GM12878 (cell line): ENCODE measurements around the gene CHST15. TPM values are rescaled to one million over a fixed set of nuclear protein-coding genes. Genes with fewer than 3 reads are reported as not detected.

Experiments
- ATAC-seq: fragments of 200-7000 bp; cut with Tn5 transposase; 3 replicates; pipeline ENCODE4 v1.9.1; 2020; ENCODE audit warnings: mild to moderate bottlenecking, moderate library complexity
- BruUV-seq: library from RNA; stranded (reverse); fragments of 400-500 nt; replicated peaks from 2 replicates; lab custom pipeline; 2021; lab: Mats Ljungman, UMichigan
- CTCF ChIA-PET: fragments of 300-600 bp; sonication (Branson Sonifier 250); formaldehyde crosslinking; extraction: SDS; loops from one replicate; lab custom pipeline; 2021; ENCODE audit warnings: inconsistent platforms; lab: Yijun Ruan, JAX
- POLR2A ChIA-PET: fragments of 350-600 bp; formaldehyde crosslinking; extraction: SDS; loops from one replicate; lab custom pipeline; 2021; ENCODE audit warnings: inconsistent platforms; lab: Charles Lee
- RAD21 ChIA-PET: fragments of 300-600 bp; sonication (Branson Sonifier 250); formaldehyde crosslinking; loops from one replicate; lab custom pipeline; 2023; ENCODE audit warnings: antibody characterized with exemption; ENCODE audit not compliant: unreplicated experiment; lab: Charles Lee
- SMC1A ChIA-PET: fragments of 300-600 bp; sonication (Branson Sonifier 250); formaldehyde crosslinking; loops from one replicate; lab custom pipeline; 2023; ENCODE audit not compliant: unreplicated experiment, uncharacterized antibody; lab: Charles Lee
- DNase-seq: peaks from one replicate; pipeline ENCODE4 v3.0.0-alpha.2; 2011; ENCODE audit warnings: low read depth, low spot score
- FAIRE-seq: peaks from 3 replicates; lab custom pipeline; 2011; peaks lifted over from hg19 to GRCh38; lab: Jason Lieb, UNC
- H2AFZ ChIP-seq: 2 replicates; pipeline ENCODE4 v1.6.0; 2011; ENCODE audit warnings: low read depth, low read length, control low read depth; ENCODE audit not compliant: control insufficient read depth
- H3K27ac ChIP-seq: 2 replicates; pipeline ENCODE4 v1.5.1; 2011; ENCODE audit warnings: control low read depth; ENCODE audit not compliant: control insufficient read depth, insufficient read depth
- H3K27me3 ChIP-seq, 2 experiments: replicated peaks in 1 of 2; 2 replicates each; pipeline versions ENCODE4 v1.6.0 to v1.6.1; 2011; ENCODE audit warnings: low read length in 1 of 2; ENCODE audit not compliant: control insufficient read depth in 2 of 2, insufficient read depth in 2 of 2
- H3K36me3 ChIP-seq, 2 experiments: 2 replicates each; pipeline ENCODE4 v1.5.1; 2011; ENCODE audit warnings: low read length in 1 of 2; ENCODE audit not compliant: control insufficient read depth in 2 of 2, insufficient read depth in 2 of 2
- H3K4me1 ChIP-seq: 2 replicates; pipeline ENCODE4 v1.6.1; 2011; ENCODE audit warnings: mild to moderate bottlenecking, low read length, moderate library complexity, mixed read lengths; ENCODE audit not compliant: control insufficient read depth, insufficient read depth
- H3K4me2 ChIP-seq: 2 replicates; pipeline ENCODE4 v1.6.0; 2011; ENCODE audit warnings: control low read depth; ENCODE audit not compliant: control insufficient read depth, insufficient read depth
- H3K4me3 ChIP-seq: fragments of 200-600 bp; sonication (generic); 2 replicates; pipeline ENCODE4 v1.5.1; 2016
- H3K79me2 ChIP-seq: 2 replicates; pipeline ENCODE4 v1.6.0; 2011; ENCODE audit warnings: low read length; ENCODE audit not compliant: control insufficient read depth, insufficient read depth
- H3K9ac ChIP-seq: 2 replicates; pipeline ENCODE4 v1.8.0; 2011; ENCODE audit warnings: low read length, control low read depth, mixed read lengths; ENCODE audit not compliant: control insufficient read depth, insufficient read depth
- H3K9me3 ChIP-seq: replicated peaks from 3 replicates; pipeline ENCODE4 v1.5.1; 2011; ENCODE audit warnings: mild to moderate bottlenecking, low read length; ENCODE audit not compliant: control insufficient read depth, insufficient read depth
- H4K20me1 ChIP-seq: 2 replicates; pipeline ENCODE4 v1.6.0; 2011; ENCODE audit not compliant: control insufficient read depth, insufficient read depth
- EGR1 ChIP-seq, 2 experiments: IDR thresholded peaks; 1 replicate in 1 of 2; 2 replicates in 1 of 2; pipeline ENCODE4 v1.6.1; 2011 to 2012; ENCODE audit warnings: low read depth in 2 of 2, low read length in 2 of 2, borderline replicate concordance in 1 of 2, mild to moderate bottlenecking in 1 of 2, moderate library complexity in 1 of 2
- ETV6 ChIP-seq, 2 experiments: fragments of 450-650 bp in 1 of 2; IDR thresholded peaks in 1 of 2; conservative IDR thresholded peaks in 1 of 2; 2 replicates each; pipeline ENCODE4 v1.6.1; 2014; ENCODE audit warnings: antibody characterized with exemption in 1 of 2, borderline replicate concordance in 1 of 2, low read depth in 1 of 2, mild to moderate bottlenecking in 1 of 2, moderate library complexity in 1 of 2
- HDAC6 ChIP-seq: fragments of 200-600 bp; sonication (generic); IDR thresholded peaks from one replicate; pipeline ENCODE4 v1.8.0; 2017; ENCODE audit warnings: antibody characterized with exemption; ENCODE audit not compliant: unreplicated experiment
- HDGF ChIP-seq: fragments of 450-650 bp; IDR thresholded peaks from 2 replicates; pipeline ENCODE4 v1.6.1; 2016; ENCODE audit warnings: antibody characterized with exemption
- KLF5 ChIP-seq: fragments of 450-650 bp; IDR thresholded peaks from 2 replicates; pipeline ENCODE4 v1.6.1; 2014; ENCODE audit warnings: mild to moderate bottlenecking; ENCODE audit not compliant: partially characterized antibody
- MTA3 ChIP-seq: IDR thresholded peaks from 2 replicates; pipeline ENCODE4 v1.6.1; 2012; ENCODE audit warnings: low read length, inconsistent platforms, borderline replicate concordance
- NBN ChIP-seq: fragments of 450-650 bp; IDR thresholded peaks from 2 replicates; pipeline ENCODE4 v1.6.1; 2016
- NFIC ChIP-seq: IDR thresholded peaks from 2 replicates; pipeline ENCODE4 v1.6.1; 2012; ENCODE audit warnings: low read depth, mild to moderate bottlenecking, inconsistent platforms, low read length, moderate library complexity
- RBBP5 ChIP-seq: fragments of 200-600 bp; sonication (generic); conservative IDR thresholded peaks from 2 replicates; pipeline ENCODE4 v1.6.1; 2016
- RCOR1 ChIP-seq: conservative IDR thresholded peaks from 2 replicates; pipeline ENCODE4 v1.6.1; 2012; ENCODE audit warnings: low read depth, low read length, improper control_type of control experiment
- RELA ChIP-seq: fragments of 450-650 bp; IDR thresholded peaks from 2 replicates; pipeline ENCODE4 v1.8.0; 2014; ENCODE audit warnings: borderline replicate concordance; ENCODE audit not compliant: partially characterized antibody
- SMAD5 ChIP-seq: IDR thresholded peaks from 2 replicates; pipeline ENCODE4 v1.6.1; 2016; ENCODE audit warnings: antibody characterized with exemption, low read depth
- STAT1 ChIP-seq: fragments of 450-650 bp; conservative IDR thresholded peaks from 2 replicates; pipeline ENCODE4 v1.6.1; 2014; ENCODE audit warnings: antibody characterized with exemption, mild to moderate bottlenecking
- TARDBP ChIP-seq: IDR thresholded peaks from 2 replicates; pipeline ENCODE4 v1.6.1; 2016; ENCODE audit warnings: borderline replicate concordance
- TCF12 ChIP-seq: IDR thresholded peaks from 2 replicates; pipeline ENCODE4 v1.6.1; 2011; ENCODE audit warnings: low read depth, mild to moderate bottlenecking, low read length
- YBX1 ChIP-seq: fragments of 450-650 bp; IDR thresholded peaks from 2 replicates; pipeline ENCODE4 v1.6.1; 2016; ENCODE audit warnings: antibody characterized with exemption
- WGBS: methylation state at CpG from one replicate; pipeline ENCODE4 v1.1.6; 2016; ENCODE audit warnings: low lambda C conversion rate; ENCODE audit not compliant: insufficient replicate concordance, insufficient coverage; ENCODE audit errors: missing lambda C conversion rate; 5-methylcytosine and 5-hydroxymethylcytosine counted together
- in situ Hi-C: fragments of 300-500 bp; cut with MboI; formaldehyde crosslinking; loops from 9 replicates; pipeline ENCODE4 v1.14.3; 2018; ENCODE audit warnings: mixed read lengths
- intact Hi-C: fragments of 100-400 bp; cut with micrococcal nuclease; formaldehyde crosslinking; loops from one replicate; pipeline ENCODE4 v1.14.2; 2022; ENCODE audit not compliant: unreplicated experiment
- polyA plus RNA-seq, 11 experiments: library from polyadenylated mRNA; depleted of rRNA in 4 of 11; unstranded in 6 of 11; stranded (reverse) in 5 of 11; fragments of >200 nt; fragmentation: Nextera tagmentation in 4 of 11; fragmentation: Illumina TruSeq in 1 of 11; extraction: Ambion mirVana in 4 of 11; extraction: Trizol in 1 of 11; gene quantifications; 1 replicate in 1 of 11; 2 replicates in 10 of 11; pipeline versions ENCODE4 v1.2.1 to v1.2.3, GENCODE V29; 2011 to 2016; ENCODE audit warnings: inconsistent platforms in 2 of 11, missing spikeins in 2 of 11, low read depth in 1 of 11
- total RNA-seq, 4 experiments: library from RNA; depleted of rRNA in 3 of 4; stranded (reverse); fragments of >200 nt in 3 of 4; fragmentation: Illumina TruSeq in 1 of 4; extraction: Trizol in 1 of 4; gene quantifications; 2 replicates each; pipeline versions ENCODE4 v1.2.1 to v1.2.3, GENCODE V29; 2013 to 2021
- TF ChIP-seq, protein P1 (sequence below): fragments of 450-650 bp; IDR thresholded peaks from 2 replicates; pipeline ENCODE4 v1.6.1; 2014; ENCODE audit warnings: mild to moderate bottlenecking
- TF ChIP-seq, protein P2 (sequence below): IDR thresholded peaks from 2 replicates; pipeline ENCODE4 v1.6.1; 2012; ENCODE audit warnings: low read depth, low read length, improper control_type of control experiment
- TF ChIP-seq, protein P3 (sequence below): fragments of 450-650 bp; IDR thresholded peaks from 2 replicates; pipeline ENCODE4 v1.6.1; 2016; ENCODE audit warnings: mild to moderate bottlenecking

The CHST15 gene
- total and polyA plus RNA-seq, 10 of the 15 experiments (the other 5 are each of a cell fraction or from before 2014, with no cell fraction given) = 0.02 to 0.53 (median 0.05) TPM; not detected in 1

DNA sequence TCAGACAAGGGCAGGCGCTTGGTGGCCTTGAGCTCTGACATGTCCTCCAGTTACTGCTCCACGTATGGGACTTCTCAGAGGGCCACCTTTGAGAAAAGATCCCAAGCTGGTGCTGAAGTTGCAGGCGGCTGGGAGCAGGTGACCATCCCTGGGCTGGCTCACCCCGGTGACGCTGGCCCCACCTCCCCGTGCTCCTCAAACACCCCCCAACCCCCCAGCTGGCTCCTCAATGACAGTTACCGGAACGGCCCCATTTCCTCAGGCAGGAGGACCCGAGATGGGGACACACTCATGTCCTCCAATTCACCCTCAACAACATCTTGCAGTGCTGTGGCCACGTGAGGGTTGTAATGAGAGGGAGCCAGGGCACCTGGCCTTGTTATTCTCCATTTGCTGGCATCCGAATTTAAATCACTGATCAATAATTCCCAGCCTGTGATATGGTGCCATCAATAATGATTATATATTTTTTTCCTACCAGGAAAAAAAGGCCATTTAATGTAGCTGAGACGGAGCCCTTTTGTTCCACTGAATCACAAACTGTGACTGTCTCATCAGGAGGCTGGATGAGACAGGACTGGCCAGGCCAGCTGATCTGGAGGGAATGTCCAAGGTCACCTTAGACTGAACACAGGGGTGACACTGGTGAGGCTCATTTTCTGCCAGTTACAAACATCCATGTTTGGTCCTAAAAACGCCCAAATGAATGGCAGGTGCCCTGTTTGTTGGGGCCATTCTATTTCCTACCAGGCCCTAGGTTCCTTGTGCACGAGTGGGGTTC lies 64.5 kb downstream of the CHST15 start:
- Histone ChIP-seq H3K4me2 (no peak overlapping the region), H3K36me3 (no peaks in the 10 kb centered on the region), H3K4me1 (no peaks in the 10 kb centered on the region), H3K4me3 (no peak overlapping the region), H3K27ac (no peak overlapping the region), H3K27me3 (peaks cover 0 to 2% of the 10 kb centered on the region in 2 experiments; a peak in 3 of 4 replicates), H3K79me2 (no peaks in the 10 kb centered on the region), H4K20me1 (no peaks in the 10 kb centered on the region), H2AFZ (no peak overlapping the region), H3K9ac (no peak overlapping the region), H3K9me3 (no peaks in the 10 kb centered on the region)
- in situ Hi-C loops (no loop called here), intact Hi-C loops (no loop called here)
- no peak for ATAC-seq
- RAD21 ChIA-PET = interaction anchor here (1.4 kb wide), 1 partner anchor 355 kb away, joined by 5 read pairs; no protein-coding TSS in a partner anchor
- no TSS peak for BruUV-seq
- WGBS = 35% methylated on average over 13 of the region's 14 CpGs
- no peak for FAIRE-seq
- CTCF ChIA-PET = interaction anchor here (0.6 to 0.7 kb wide), 2 partner anchors 34 to 295 kb away, joined by 3 to 4 read pairs; no protein-coding TSS in a partner anchor
- SMC1A ChIA-PET = interaction anchor here (1.1 to 1.3 kb wide), 2 partner anchors 7 to 360 kb away, joined by 3 read pairs; no protein-coding TSS in a partner anchor
- POLR2A ChIA-PET = no interaction called here
- no peak for DNase-seq
- TF ChIP-seq HDAC6 = no peak
- no peak for TF ChIP-seq NFIC
- no peak for TF ChIP-seq NBN
- no peak for TF ChIP-seq RBBP5
- TF ChIP-seq TCF12 = no peak
- TF ChIP-seq KLF5 = no peak
- TF ChIP-seq, protein P1, sequence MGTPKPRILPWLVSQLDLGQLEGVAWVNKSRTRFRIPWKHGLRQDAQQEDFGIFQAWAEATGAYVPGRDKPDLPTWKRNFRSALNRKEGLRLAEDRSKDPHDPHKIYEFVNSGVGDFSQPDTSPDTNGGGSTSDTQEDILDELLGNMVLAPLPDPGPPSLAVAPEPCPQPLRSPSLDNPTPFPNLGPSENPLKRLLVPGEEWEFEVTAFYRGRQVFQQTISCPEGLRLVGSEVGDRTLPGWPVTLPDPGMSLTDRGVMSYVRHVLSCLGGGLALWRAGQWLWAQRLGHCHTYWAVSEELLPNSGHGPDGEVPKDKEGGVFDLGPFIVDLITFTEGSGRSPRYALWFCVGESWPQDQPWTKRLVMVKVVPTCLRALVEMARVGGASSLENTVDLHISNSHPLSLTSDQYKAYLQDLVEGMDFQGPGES = no peak
- no peak for TF ChIP-seq ETV6 (conservative IDR thresholded peaks at IDR 0.05 in 1 of 2, IDR thresholded peaks at IDR 0.05 in 1 of 2; ENCODE audit: borderline replicate concordance in 1 of 2, low read depth in 1 of 2)
- TF ChIP-seq YBX1 = no peak
- TF ChIP-seq MTA3 = no peak
- TF ChIP-seq EGR1 (IDR thresholded peaks at IDR 0.05; ENCODE audit: borderline replicate concordance in 1 of 2, low read depth in 2 of 2, low read length in 2 of 2) = no peak
- no peak for TF ChIP-seq HDGF
- no peak for TF ChIP-seq TARDBP
- TF ChIP-seq RCOR1 = no peak
- TF ChIP-seq, protein P2, sequence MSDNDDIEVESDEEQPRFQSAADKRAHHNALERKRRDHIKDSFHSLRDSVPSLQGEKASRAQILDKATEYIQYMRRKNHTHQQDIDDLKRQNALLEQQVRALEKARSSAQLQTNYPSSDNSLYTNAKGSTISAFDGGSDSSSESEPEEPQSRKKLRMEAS = no peak
- TF ChIP-seq, protein P3, sequence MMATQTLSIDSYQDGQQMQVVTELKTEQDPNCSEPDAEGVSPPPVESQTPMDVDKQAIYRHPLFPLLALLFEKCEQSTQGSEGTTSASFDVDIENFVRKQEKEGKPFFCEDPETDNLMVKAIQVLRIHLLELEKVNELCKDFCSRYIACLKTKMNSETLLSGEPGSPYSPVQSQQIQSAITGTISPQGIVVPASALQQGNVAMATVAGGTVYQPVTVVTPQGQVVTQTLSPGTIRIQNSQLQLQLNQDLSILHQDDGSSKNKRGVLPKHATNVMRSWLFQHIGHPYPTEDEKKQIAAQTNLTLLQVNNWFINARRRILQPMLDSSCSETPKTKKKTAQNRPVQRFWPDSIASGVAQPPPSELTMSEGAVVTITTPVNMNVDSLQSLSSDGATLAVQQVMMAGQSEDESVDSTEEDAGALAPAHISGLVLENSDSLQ = no peak
- no peak for TF ChIP-seq RELA
- TF ChIP-seq SMAD5 = no peak
- TF ChIP-seq STAT1 = no peak
